Measurements from ENCODE around the gene DOCK8.

DNA sequence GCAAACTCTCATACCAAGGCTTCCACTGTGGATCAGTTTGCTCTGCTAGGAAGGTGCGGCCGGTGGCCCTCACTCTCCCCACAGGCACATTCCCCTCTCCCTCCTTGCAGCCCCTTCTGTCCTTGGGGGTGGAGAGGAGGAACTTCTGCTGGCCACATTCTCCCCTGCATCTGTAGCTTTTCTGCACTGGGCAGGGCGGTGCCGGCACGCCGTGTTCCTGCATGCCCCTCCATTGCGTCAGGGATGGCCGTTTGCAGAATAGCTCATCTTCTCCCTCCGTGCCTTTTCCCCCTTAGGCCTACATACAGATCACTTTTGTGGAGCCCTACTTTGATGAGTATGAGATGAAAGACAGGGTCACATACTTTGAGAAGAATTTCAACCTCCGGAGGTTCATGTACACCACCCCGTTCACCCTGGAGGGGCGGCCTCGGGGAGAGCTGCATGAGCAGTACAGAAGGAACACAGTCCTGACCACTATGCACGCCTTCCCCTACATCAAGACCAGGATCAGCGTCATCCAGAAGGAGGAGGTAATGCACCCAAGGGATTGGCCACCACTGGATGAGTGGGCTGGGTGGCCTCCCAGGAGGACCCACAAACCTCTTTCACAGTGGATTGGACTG, 231.5 kb downstream of the DOCK8 start:
- TF ChIP-seq, protein P1, sequence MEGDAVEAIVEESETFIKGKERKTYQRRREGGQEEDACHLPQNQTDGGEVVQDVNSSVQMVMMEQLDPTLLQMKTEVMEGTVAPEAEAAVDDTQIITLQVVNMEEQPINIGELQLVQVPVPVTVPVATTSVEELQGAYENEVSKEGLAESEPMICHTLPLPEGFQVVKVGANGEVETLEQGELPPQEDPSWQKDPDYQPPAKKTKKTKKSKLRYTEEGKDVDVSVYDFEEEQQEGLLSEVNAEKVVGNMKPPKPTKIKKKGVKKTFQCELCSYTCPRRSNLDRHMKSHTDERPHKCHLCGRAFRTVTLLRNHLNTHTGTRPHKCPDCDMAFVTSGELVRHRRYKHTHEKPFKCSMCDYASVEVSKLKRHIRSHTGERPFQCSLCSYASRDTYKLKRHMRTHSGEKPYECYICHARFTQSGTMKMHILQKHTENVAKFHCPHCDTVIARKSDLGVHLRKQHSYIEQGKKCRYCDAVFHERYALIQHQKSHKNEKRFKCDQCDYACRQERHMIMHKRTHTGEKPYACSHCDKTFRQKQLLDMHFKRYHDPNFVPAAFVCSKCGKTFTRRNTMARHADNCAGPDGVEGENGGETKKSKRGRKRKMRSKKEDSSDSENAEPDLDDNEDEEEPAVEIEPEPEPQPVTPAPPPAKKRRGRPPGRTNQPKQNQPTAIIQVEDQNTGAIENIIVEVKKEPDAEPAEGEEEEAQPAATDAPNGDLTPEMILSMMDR (IDR thresholded peaks at IDR 0.05; ENCODE audit: low read length): no peak
- no peak for TF ChIP-seq EZH2 (optimal IDR thresholded peaks at IDR 0.05; ENCODE audit: low read depth, low read length)
